Measurements from ENCODE around the gene FHOD3.

The FHOD3 gene

DNA sequence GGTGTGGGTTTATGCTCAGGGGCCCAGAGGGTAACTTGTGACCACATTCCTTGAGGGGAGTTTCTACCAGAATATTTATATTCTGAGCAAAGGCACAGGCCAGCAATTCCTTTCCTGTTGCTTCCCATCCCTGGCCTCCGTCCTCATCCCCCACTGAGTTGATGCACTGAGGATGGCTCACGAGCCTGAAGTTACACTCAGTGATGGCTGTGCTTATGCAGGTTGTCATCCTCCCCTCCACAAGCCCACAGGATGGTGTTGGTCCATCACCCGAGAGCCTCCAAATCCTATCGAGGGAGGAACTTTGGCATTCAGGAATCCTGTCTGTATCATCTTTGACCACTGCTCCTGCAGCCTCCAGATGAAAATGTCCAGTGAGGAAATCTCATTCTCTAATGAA is 28.4 kb upstream of the FHOD3 start:
- no peak for TF ChIP-seq NFIC (IDR thresholded peaks at IDR 0.05)
- no peak for TF ChIP-seq FOXM1 (IDR thresholded peaks at IDR 0.05; ENCODE audit: borderline replicate concordance, low read depth)
- no peak for TF ChIP-seq CREB1 (IDR thresholded peaks at IDR 0.05; ENCODE audit: low read depth)
- TF ChIP-seq TEAD4 (IDR thresholded peaks at IDR 0.05) = no peak
- TF ChIP-seq EGR1 (IDR thresholded peaks at IDR 0.05) = no peak
- TF ChIP-seq, protein P1, sequence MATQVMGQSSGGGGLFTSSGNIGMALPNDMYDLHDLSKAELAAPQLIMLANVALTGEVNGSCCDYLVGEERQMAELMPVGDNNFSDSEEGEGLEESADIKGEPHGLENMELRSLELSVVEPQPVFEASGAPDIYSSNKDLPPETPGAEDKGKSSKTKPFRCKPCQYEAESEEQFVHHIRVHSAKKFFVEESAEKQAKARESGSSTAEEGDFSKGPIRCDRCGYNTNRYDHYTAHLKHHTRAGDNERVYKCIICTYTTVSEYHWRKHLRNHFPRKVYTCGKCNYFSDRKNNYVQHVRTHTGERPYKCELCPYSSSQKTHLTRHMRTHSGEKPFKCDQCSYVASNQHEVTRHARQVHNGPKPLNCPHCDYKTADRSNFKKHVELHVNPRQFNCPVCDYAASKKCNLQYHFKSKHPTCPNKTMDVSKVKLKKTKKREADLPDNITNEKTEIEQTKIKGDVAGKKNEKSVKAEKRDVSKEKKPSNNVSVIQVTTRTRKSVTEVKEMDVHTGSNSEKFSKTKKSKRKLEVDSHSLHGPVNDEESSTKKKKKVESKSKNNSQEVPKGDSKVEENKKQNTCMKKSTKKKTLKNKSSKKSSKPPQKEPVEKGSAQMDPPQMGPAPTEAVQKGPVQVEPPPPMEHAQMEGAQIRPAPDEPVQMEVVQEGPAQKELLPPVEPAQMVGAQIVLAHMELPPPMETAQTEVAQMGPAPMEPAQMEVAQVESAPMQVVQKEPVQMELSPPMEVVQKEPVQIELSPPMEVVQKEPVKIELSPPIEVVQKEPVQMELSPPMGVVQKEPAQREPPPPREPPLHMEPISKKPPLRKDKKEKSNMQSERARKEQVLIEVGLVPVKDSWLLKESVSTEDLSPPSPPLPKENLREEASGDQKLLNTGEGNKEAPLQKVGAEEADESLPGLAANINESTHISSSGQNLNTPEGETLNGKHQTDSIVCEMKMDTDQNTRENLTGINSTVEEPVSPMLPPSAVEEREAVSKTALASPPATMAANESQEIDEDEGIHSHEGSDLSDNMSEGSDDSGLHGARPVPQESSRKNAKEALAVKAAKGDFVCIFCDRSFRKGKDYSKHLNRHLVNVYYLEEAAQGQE (IDR thresholded peaks at IDR 0.05; ENCODE audit: low read depth) = no peak
- TF ChIP-seq YY1 (IDR thresholded peaks at IDR 0.05; ENCODE audit: low read depth) = no peak
- no peak for TF ChIP-seq EP300 (IDR thresholded peaks at IDR 0.05; ENCODE audit: borderline replicate concordance)
- no peak for TF ChIP-seq ZBTB7A (IDR thresholded peaks at IDR 0.05; ENCODE audit: low read depth)

DNA sequence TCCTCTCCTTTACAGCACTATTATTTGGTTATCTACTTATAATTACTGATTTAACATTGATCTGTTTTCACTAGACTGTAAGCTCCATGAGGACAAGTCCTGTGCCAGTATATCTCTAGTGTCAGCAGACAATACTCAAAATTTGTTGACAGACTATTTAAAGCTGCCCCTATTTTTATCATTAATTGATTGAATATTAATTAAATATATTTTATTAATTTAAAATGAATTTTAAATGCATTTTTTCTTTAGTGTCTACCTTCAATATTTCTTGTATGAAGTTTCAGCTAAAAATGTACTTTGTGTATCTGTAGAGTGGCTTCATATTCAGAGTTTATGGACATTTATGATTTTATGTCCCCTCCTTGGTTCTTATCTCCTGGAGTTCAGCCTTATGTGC is 26.4 kb upstream of the FHOD3 start:
- TF ChIP-seq TAF1 (IDR thresholded peaks at IDR 0.05; ENCODE audit: low read depth) (no peak), ZBTB7A (IDR thresholded peaks at IDR 0.05; ENCODE audit: low read depth) (no peak), EGR1 (IDR thresholded peaks at IDR 0.05) (no peak), TEAD4 (IDR thresholded peaks at IDR 0.05) (no peak), CEBPB (IDR thresholded peaks at IDR 0.05) (no peak), NFIC (IDR thresholded peaks at IDR 0.05) (no peak), TCF12 (IDR thresholded peaks at IDR 0.05; ENCODE audit: low read depth) (no peak), CREB1 (IDR thresholded peaks at IDR 0.05; ENCODE audit: low read depth) (no peak), FOXM1 (IDR thresholded peaks at IDR 0.05; ENCODE audit: borderline replicate concordance, low read depth) (no peak)

DNA sequence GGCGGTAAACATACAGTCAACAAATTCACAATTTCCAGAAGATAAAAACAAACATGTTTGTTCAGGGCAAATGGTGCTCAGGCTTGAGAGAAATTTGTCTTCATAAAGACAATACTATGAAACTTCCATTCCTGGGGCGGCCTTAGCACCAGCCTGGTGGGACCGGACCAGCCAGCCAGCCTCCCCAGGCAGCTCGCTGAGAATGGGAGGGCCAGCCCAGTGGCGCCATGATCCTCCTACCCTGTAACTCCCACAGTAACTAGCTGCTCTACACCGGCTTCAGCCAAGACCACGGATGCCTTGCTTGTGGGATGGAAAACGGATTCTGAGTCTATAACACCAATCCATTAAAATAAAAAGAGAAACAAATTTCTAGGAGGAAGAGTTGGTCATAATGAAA is 24.2 kb upstream of the FHOD3 start:
- TF ChIP-seq CEBPB (IDR thresholded peaks at IDR 0.05) = no peak
- TF ChIP-seq TCF12 (IDR thresholded peaks at IDR 0.05; ENCODE audit: low read depth) = no peak
- TF ChIP-seq NFIC (IDR thresholded peaks at IDR 0.05) = no peak
- TF ChIP-seq, protein P2, sequence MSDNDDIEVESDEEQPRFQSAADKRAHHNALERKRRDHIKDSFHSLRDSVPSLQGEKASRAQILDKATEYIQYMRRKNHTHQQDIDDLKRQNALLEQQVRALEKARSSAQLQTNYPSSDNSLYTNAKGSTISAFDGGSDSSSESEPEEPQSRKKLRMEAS (IDR thresholded peaks at IDR 0.05) = no peak
- no peak for TF ChIP-seq EGR1 (IDR thresholded peaks at IDR 0.05)
- TF ChIP-seq, protein P3, sequence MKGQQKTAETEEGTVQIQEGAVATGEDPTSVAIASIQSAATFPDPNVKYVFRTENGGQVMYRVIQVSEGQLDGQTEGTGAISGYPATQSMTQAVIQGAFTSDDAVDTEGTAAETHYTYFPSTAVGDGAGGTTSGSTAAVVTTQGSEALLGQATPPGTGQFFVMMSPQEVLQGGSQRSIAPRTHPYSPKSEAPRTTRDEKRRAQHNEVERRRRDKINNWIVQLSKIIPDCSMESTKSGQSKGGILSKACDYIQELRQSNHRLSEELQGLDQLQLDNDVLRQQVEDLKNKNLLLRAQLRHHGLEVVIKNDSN (IDR thresholded peaks at IDR 0.05) = no peak
- no peak for TF ChIP-seq CREB1 (IDR thresholded peaks at IDR 0.05; ENCODE audit: low read depth)
- TF ChIP-seq RAD21 (IDR thresholded peaks at IDR 0.05; ENCODE audit: low read depth) = no peak
- TF ChIP-seq ZBTB7A (IDR thresholded peaks at IDR 0.05; ENCODE audit: low read depth) = no peak
- no peak for TF ChIP-seq FOXM1 (IDR thresholded peaks at IDR 0.05; ENCODE audit: borderline replicate concordance, low read depth)
- no peak for TF ChIP-seq TEAD4 (IDR thresholded peaks at IDR 0.05)
- TF ChIP-seq TAF1 (IDR thresholded peaks at IDR 0.05; ENCODE audit: low read depth) = no peak
- no peak for TF ChIP-seq YY1 (IDR thresholded peaks at IDR 0.05; ENCODE audit: low read depth)
- TF ChIP-seq, protein P1 (IDR thresholded peaks at IDR 0.05; ENCODE audit: low read depth) = no peak
- no peak for TF ChIP-seq EP300 (IDR thresholded peaks at IDR 0.05; ENCODE audit: borderline replicate concordance)

DNA sequence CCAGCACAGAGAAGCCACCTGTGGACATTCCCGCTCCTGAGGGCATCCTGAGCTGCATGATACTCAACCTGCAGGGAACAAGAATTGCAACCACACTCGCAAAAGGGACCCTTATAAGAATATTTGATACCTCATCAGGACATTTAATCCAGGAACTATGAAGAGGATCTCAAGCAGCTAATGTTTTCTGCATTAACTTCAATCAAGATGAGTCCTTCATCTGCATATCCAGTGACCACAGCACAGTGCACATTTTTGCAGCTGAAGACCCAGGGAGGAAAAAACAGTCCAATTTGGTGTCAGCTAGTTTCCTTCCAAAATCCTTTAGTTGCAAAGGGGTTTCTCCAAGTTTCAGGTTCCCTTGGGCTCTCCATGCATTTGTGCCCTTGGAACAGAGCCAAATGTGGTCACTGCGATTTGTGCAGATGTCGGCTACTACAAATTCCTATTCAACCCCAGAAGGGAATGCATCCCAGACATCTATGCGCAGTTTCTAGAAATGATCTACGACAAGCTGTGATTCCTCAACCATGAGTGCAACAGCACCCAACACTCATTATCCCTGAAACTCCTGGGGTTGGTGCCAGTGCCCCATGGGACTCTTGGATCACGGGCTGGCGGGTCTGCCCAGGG is 23.3 kb upstream of the FHOD3 start:
- TF ChIP-seq TAF1 (IDR thresholded peaks at IDR 0.05; ENCODE audit: low read depth) = no peak
- TF ChIP-seq EGR1 (IDR thresholded peaks at IDR 0.05) = no peak
- TF ChIP-seq, protein P1 (IDR thresholded peaks at IDR 0.05; ENCODE audit: low read depth) = no peak
- TF ChIP-seq, protein P2 (IDR thresholded peaks at IDR 0.05) = no peak
- TF ChIP-seq EP300 (IDR thresholded peaks at IDR 0.05; ENCODE audit: borderline replicate concordance) = no peak

DNA sequence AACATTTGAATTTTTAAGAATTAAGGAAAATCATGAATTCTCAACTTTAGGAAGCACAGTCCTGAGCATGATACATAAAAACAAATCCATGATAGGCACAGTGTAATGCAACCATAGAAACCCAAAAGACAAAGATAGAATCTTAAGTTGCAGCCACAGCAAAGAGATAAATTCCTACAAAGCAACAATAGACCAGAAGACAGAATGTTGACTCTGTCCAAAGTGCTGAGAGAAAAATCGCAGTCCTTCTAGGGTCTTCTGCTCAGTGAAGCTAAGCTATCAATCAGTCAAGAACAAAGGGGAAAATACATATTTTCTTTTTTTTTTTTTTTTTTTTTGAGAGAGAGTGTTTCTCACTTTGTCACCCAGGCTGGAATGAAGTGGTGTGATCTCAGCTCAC is 22.0 kb upstream of the FHOD3 start:
- TF ChIP-seq EGR1 (IDR thresholded peaks at IDR 0.05) (no peak), YY1 (IDR thresholded peaks at IDR 0.05; ENCODE audit: low read depth) (no peak), RAD21 (IDR thresholded peaks at IDR 0.05; ENCODE audit: low read depth) (no peak)
- TF ChIP-seq, protein P1 (IDR thresholded peaks at IDR 0.05; ENCODE audit: low read depth) = peak; percentile 57

Data from Ishikawa (cell line).